Stimulated activated CD4-positive, alpha-beta T cell treated with anti-CD3 and anti-CD28 coated beads, Interleukin-12 subunit alpha, Interleukin-12 subunit beta, amount 100 ng/mL, for 48 hours (primary cell): Measurements from ENCODE around the gene ITLN1.
"Not testable (repeated sequence)": the region's sequence is repeated elsewhere in the genome, so short reads cannot be mapped to it uniquely, and the experiment has no call there.

ENCODE experiments used
- DNase-seq, 3 donors: peaks; one replicate each; pipeline ENCODE4 v3.0.0-alpha.2; 2020; ENCODE audit warnings: low read depth in 2 of 3, low spot score in 1 of 3

ITLN1 gene

GRCh38 chr1:160885042-160885441 is at the start of gene ITLN1:
Gene ITLN1, minus strand, starts transcription at chr1:160885180. Its CDS starts 303 bp downstream, at chr1:160884877.
- DNase-seq: no peak

- DNase-seq: not testable (repeated sequence)
Observed at GRCh38 chr1:160933305-160933704, 48.3 kb upstream of the ITLN1 start.

GRCh38 chr1:160925652-160926244 is 40.8 kb upstream of the ITLN1 start:
- DNase-seq: no peak

GRCh38 chr1:160924791-160925651 is 40.0 kb upstream of the ITLN1 start:
- no peak for DNase-seq

DNA sequence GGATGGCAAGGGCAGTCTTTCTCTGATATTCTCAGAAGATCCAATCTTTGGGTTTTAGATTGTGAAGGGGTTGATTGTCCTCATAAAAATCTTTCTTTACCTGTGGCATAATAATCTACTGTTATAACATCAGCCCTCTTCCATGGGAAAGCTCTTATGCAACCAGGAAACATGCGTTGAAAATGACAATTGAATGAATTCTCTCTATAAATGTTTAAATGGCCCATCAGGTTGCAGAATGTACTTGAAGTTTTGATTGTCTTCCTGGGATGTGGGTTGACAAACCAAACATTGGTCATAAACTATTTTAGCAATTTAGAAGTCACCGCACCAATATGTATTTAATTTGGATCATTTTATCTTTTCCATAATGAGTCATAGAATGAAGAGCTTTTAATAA is 31.7 kb upstream of the ITLN1 start:
- DNase-seq: no peak

DNA sequence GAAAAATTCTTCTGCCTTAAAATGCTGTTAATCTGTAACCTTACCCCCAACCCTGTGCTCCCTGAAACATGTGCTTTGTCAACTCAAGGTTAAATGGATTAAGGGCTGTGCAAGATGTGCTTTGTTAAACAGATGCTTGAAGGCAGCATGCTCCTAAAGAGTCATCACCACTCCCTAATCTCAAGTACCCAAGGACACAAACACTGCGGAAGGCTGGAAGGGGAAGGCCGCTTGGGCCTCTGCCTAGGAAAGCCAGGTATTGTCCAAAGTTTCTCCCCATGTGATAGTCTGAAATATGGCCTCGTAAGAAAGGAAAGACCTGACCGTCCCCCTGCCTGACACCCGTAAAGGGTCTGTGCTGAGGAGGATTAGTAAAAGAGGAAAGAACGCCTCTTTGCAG is 28.2 kb upstream of the ITLN1 start:
- not testable (repeated sequence) for DNase-seq

DNA sequence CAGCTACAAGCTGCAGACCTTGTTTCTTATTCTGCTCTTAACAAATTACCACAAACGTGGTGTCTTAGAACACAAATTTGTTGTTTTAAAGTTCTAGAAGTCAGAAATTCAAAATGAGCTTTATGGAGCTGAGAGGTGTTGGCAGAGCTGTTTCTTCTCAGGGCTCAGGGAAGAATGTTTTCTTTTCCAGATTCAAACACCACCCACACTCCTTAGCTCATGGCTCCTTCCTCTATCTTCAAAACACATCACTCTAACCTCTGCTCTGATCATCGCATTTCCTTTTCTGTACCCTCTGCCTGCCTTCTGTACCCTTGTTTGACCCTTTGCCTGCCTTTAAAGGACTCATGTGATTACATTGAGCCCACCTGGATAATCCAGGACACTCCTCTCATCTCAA is 26.9 kb upstream of the ITLN1 start:
- DNase-seq: no peak

DNA sequence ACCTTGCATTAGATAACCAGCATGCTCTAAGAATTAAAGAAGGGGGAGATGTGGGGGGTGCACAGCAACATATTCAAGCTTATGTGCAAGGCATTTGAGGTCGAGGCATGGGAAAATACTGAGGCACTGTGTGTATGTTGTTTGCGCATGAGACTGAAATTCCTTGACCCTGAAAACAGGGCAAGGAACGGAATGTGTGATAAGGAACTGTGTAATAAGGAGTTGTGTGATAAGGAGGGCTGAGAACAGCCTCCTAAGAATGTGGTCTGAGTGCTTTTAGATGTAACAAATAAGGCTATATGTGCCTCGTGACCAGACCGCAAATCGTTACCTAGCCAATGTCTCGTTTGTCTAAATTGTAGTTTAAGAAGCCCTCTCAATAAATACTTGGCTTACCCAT is 26.5 kb upstream of the ITLN1 start:
- no peak for DNase-seq

DNA sequence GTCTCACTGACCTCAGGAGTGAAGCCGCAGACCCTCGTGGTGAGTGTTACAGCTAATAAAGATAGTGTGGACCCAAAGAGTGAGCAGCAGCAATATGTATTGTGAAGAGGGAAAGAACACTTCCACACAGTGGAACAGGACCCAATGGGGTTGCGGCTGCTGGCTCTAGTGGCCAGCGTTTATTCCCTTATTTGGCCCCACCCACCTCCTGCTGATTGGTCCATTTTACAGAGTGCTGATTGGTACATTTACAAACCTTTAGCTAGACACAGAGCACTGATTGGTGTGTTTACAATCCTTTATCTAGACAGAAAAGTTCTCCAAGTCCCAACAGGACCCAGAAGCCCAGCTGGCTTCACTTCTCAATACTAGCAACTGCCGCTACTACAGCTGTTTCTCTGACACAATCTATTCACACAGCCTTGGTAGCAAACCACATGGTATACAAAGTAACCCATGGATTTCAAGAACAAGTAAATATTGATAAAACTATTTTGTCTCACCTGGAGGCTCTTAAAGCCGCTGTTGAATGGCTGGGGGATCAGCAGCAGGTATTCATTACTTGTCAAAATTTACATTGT is 25.3 kb upstream of the ITLN1 start:
- no peak for DNase-seq

GRCh38 chr1:160907976-160908375 is 23.0 kb upstream of the ITLN1 start:
- DNase-seq: no peak

GRCh38 chr1:160905617-160905989 is 20.6 kb upstream of the ITLN1 start:
- DNase-seq: no peak

GRCh38 chr1:160904783-160905616 is 20.0 kb upstream of the ITLN1 start:
- DNase-seq: no peak

DNA sequence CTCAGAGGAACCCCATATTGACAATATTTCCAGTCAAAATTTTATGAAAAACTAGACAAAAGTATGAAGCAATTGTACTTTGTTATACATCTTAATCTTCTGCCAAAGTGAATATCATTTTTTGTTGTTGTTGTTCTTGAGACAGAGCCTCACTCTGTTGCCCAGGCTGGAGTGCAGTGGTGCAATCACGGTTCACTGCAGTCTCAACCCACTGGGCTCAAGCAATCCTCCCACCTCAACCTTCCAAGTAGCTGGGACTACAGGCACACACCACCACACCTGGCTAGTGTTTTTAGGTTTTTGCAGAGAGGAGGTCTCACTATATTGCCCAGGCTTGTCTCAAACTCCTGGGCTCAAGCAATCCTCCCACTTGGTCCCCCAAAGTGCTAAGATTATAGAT is 17.3 kb upstream of the ITLN1 start:
- not testable (repeated sequence) for DNase-seq

DNA sequence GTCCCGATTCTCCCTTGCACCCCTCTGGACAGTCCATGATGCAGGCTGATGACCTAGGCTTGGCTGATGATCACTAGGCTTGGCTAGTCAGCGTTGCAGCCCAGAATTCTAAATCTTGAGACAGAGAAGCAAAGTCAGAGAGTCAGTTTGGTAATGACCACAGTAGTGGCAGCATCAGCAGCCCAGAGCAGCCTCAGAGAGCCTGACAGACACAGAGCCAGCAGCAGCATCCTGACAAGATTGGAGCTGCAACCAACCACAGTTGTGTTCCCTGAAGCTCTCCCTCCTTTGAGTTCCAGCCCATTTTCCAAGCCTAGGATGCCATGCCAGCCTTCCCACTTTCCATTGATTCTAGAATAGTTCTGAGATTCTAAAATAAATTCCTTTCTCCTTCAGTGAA is 16.8 kb upstream of the ITLN1 start:
- DNase-seq: no peak

GRCh38 chr1:160900683-160901082 is 15.7 kb upstream of the ITLN1 start:
- not testable (repeated sequence) for DNase-seq

- not testable (repeated sequence) for DNase-seq
Observed at GRCh38 chr1:160894368-160895135, 9.6 kb upstream of the ITLN1 start.

GRCh38 chr1:160891474-160891873 is 6.5 kb upstream of the ITLN1 start:
- DNase-seq: no peak

- DNase-seq: no peak
Observed at GRCh38 chr1:160888926-160889325, 3.9 kb upstream of the ITLN1 start.

DNA sequence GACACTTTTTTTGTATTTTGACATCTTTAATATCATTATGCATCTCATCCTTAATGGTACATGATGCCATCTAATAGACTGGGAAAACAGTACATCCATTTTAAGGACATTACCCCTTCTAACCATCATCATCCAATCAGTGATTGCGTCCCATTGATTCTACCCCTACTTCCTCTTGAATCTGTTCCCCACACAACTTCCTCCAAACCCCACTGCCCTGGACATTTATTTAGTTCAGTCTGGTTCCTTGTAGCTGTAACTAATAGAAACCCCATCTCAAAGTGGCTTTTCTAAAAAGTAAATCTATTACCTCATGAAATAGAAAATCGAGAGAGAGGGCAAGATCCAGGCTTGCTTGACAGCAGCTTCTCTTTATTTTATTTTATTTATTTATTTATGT is 2.1 kb upstream of the ITLN1 start:
- DNase-seq: no peak

GRCh38 chr1:160884579-160884978 is 401 bp downstream of the ITLN1 start:
- no peak for DNase-seq
